Mucosa of gallbladder (tissue), 1 donor: ENCODE measurements around the gene TXNRD3. TPM values are rescaled to one million over a fixed set of nuclear protein-coding genes. Genes with fewer than 3 reads are reported as not detected.
A peak's percentile ranks its signal among the peaks of the same experiment; 100 is the strongest.
"Not testable (repeated sequence)": the region's sequence is repeated elsewhere in the genome, so short reads cannot be mapped to it uniquely, and the experiment has no call there.

Source experiments
- DNase-seq: peaks from one replicate; pipeline ENCODE4 v3.0.0-alpha.2; 2020; ENCODE audit warnings: low spot score
- total RNA-seq: library from RNA; stranded (reverse); gene quantifications from one replicate; pipeline ENCODE4 v1.2.1, GENCODE V29; 2021
- donor health status: DM: no; HTN: no; CAD: no.

TXNRD3 gene
- total RNA-seq, 1 donor from 2014 or later: 6.4 TPM

- not testable (repeated sequence) for DNase-seq
Observed at GRCh38 chr3:126595479-126595878, 59.4 kb downstream of the TXNRD3 start.

GRCh38 chr3:126591515-126591914 lies 63.4 kb downstream of the TXNRD3 start:
- DNase-seq: not testable (repeated sequence)

- DNase-seq: no peak
Observed at GRCh38 chr3:126582311-126582710, 72.6 kb downstream of the TXNRD3 start.

GRCh38 chr3:126581569-126581968 lies 73.4 kb downstream of the TXNRD3 start:
- DNase-seq: no peak

- no peak for DNase-seq
Observed at GRCh38 chr3:126580746-126581145, 74.2 kb downstream of the TXNRD3 start.

GRCh38 chr3:126578702-126579101 lies 76.2 kb downstream of the TXNRD3 start:
- no peak for DNase-seq

GRCh38 chr3:126577261-126577660 lies 77.7 kb downstream of the TXNRD3 start:
- DNase-seq: no peak

- DNase-seq: no peak
Observed at GRCh38 chr3:126573492-126574117, 81.3 kb downstream of the TXNRD3 start.

- no peak for DNase-seq
Observed at GRCh38 chr3:126571078-126571477, 83.8 kb downstream of the TXNRD3 start.

GRCh38 chr3:126570103-126570541 lies 84.8 kb downstream of the TXNRD3 start:
- DNase-seq: no peak

GRCh38 chr3:126569390-126569975 lies 85.4 kb downstream of the TXNRD3 start:
- no peak for DNase-seq

GRCh38 chr3:126568776-126569342 lies 86.1 kb downstream of the TXNRD3 start:
- DNase-seq: no peak

- DNase-seq: no peak
Observed at GRCh38 chr3:126567696-126568438, 87.1 kb downstream of the TXNRD3 start.

GRCh38 chr3:126562737-126563276 lies 92.1 kb downstream of the TXNRD3 start:
- no peak for DNase-seq

GRCh38 chr3:126558336-126559071 lies 96.4 kb downstream of the TXNRD3 start, which contains the start of gene C3orf22:
C3orf22 (minus strand) TSS chr3:126558932; CDS start chr3:126553390, 5,542 bp downstream.
- DNase-seq: peak; percentile 2

GRCh38 chr3:126557761-126558160 lies 97.2 kb downstream of the TXNRD3 start:
- peak; percentile 1 for DNase-seq

- peak; percentile 9 for DNase-seq
Observed at GRCh38 chr3:126557415-126557745, 97.5 kb downstream of the TXNRD3 start.
